NCI-H128 (cell line): ENCODE measurements around the gene IL21R.
"Not testable (repeated sequence)": the region's sequence is repeated elsewhere in the genome, so short reads cannot be mapped to it uniquely, and the experiment has no call there.

ENCODE experiments used
- DNase-seq: peaks from one replicate; lab custom pipeline; 2025; ENCODE audit not compliant: unreplicated experiment; lab: John Stamatoyannopoulos, UW

The IL21R gene

GRCh38 chr16:27426423-27427408 lies 24.7 kb downstream of the IL21R start:
- no peak for DNase-seq

GRCh38 chr16:27427538-27427937 lies 25.6 kb downstream of the IL21R start:
- DNase-seq, result no peak

- DNase-seq, result no peak
Observed at GRCh38 chr16:27428026-27428785, 26.2 kb downstream of the IL21R start.

GRCh38 chr16:27429330-27429871 lies 27.4 kb downstream of the IL21R start:
- DNase-seq, result no peak

GRCh38 chr16:27429981-27430441 lies 28.0 kb downstream of the IL21R start:
- no peak for DNase-seq

GRCh38 chr16:27430512-27430911 lies 28.5 kb downstream of the IL21R start:
- no peak for DNase-seq

GRCh38 chr16:27430923-27431484 lies 29.0 kb downstream of the IL21R start:
- no peak for DNase-seq

- DNase-seq, result no peak
Observed at GRCh38 chr16:27431773-27432532, 30.0 kb downstream of the IL21R start.

GRCh38 chr16:27432558-27432957 lies 30.6 kb downstream of the IL21R start:
- no peak for DNase-seq

- DNase-seq, result not testable (repeated sequence)
Observed at GRCh38 chr16:27433191-27433590, 31.2 kb downstream of the IL21R start.

GRCh38 chr16:27433636-27434035 lies 31.7 kb downstream of the IL21R start:
- DNase-seq, result no peak

- DNase-seq, result no peak
Observed at GRCh38 chr16:27434141-27435051, 32.4 kb downstream of the IL21R start.

GRCh38 chr16:27435146-27435545 lies 33.2 kb downstream of the IL21R start:
- not testable (repeated sequence) for DNase-seq

GRCh38 chr16:27436065-27436464 lies 34.1 kb downstream of the IL21R start:
- DNase-seq, result no peak

GRCh38 chr16:27436921-27437650 lies 35.1 kb downstream of the IL21R start:
- no peak for DNase-seq

GRCh38 chr16:27437946-27438345 lies 36.0 kb downstream of the IL21R start:
- no peak for DNase-seq

GRCh38 chr16:27439271-27440018 lies 37.5 kb downstream of the IL21R start:
- no peak for DNase-seq

GRCh38 chr16:27441276-27441675 lies 39.3 kb downstream of the IL21R start:
- DNase-seq, result no peak
